MM.1S (cell line): ENCODE results near the gene SLC25A46.

Experiments
- CTCF ChIP-seq: fragments of 300-600 bp; sonication (generic); IDR thresholded peaks from 2 replicates; pipeline ENCODE4 v1.5.1; 2016; ENCODE audit warnings: antibody characterized with exemption, low read length, mixed read lengths
- EZH2 ChIP-seq: fragments of 300-600 bp; sonication (generic); optimal IDR thresholded peaks from 2 replicates; pipeline ENCODE3; 2017; ENCODE audit warnings: low read depth, mild to moderate bottlenecking, antibody characterized with exemption, low read length, mixed read lengths

GRCh38 chr5:110738503-110738811, 350 bp upstream of the SLC25A46 start:
- TF ChIP-seq EZH2 (no peak), CTCF (no peak)
